CD4-positive, alpha-beta T cell treated with Interleukin-10 for 1 hour (primary cell): Measurements from ENCODE around the gene CTSH.
"Not testable (repeated sequence)": the region's sequence is repeated elsewhere in the genome, so short reads cannot be mapped to it uniquely, and the experiment has no call there.

ENCODE experiments used
- DNase-seq: peaks from one replicate; pipeline ENCODE4 v3.0.0-alpha.2; 2020

Gene CTSH

GRCh38 chr15:78938658-78939488 is 6.0 kb downstream of the CTSH start:
- DNase-seq = peak; percentile 43

GRCh38 chr15:78937132-78937739 is 7.6 kb downstream of the CTSH start:
- DNase-seq = peak; percentile 23

- no peak for DNase-seq
Observed at GRCh38 chr15:78934655-78935023, 10.2 kb downstream of the CTSH start.

- DNase-seq = no peak
Observed at GRCh38 chr15:78933823-78934654, 10.8 kb downstream of the CTSH start.

- no peak for DNase-seq
Observed at GRCh38 chr15:78933187-78933822, 11.5 kb downstream of the CTSH start.

GRCh38 chr15:78932258-78932808 is 12.5 kb downstream of the CTSH start:
- DNase-seq = no peak

GRCh38 chr15:78931439-78932257 is 13.2 kb downstream of the CTSH start:
- DNase-seq = no peak

GRCh38 chr15:78930577-78931388 is 14.1 kb downstream of the CTSH start:
- DNase-seq = no peak

GRCh38 chr15:78929536-78930264 is 15.1 kb downstream of the CTSH start:
- DNase-seq = no peak

GRCh38 chr15:78928616-78929093 is 16.2 kb downstream of the CTSH start:
- DNase-seq = no peak

- DNase-seq = not testable (repeated sequence)
Observed at GRCh38 chr15:78928176-78928575, 16.7 kb downstream of the CTSH start.

GRCh38 chr15:78927077-78927790 is 17.6 kb downstream of the CTSH start:
- DNase-seq = no peak

- DNase-seq = no peak
Observed at GRCh38 chr15:78925956-78926743, 18.7 kb downstream of the CTSH start.

GRCh38 chr15:78925076-78925624 is 19.7 kb downstream of the CTSH start:
- no peak for DNase-seq

- DNase-seq = no peak
Observed at GRCh38 chr15:78923480-78924360, 21.1 kb downstream of the CTSH start.

GRCh38 chr15:78923015-78923414 is 21.8 kb downstream of the CTSH start:
- DNase-seq = no peak

GRCh38 chr15:78922527-78922926 is 22.3 kb downstream of the CTSH start:
- no peak for DNase-seq
